ENCODE measurements around the gene SLC16A9.

The SLC16A9 gene

GRCh38 chr10:59601985-59602384, 107.7 kb downstream of the SLC16A9 start:
- no peak for TF ChIP-seq ESRRG (CRISPR knock-in tag; IDR thresholded peaks at IDR 0.05)
- no peak for TF ChIP-seq ZC3H10 (CRISPR knock-in tag; IDR thresholded peaks at IDR 0.05)
- TF ChIP-seq RARB (CRISPR knock-in tag; IDR thresholded peaks at IDR 0.05), result no peak
- no peak for TF ChIP-seq ARNTL (CRISPR knock-in tag; IDR thresholded peaks at IDR 0.05; ENCODE audit: borderline replicate concordance, low read depth)
- no peak for TF ChIP-seq ZNF8 (CRISPR knock-in tag; IDR thresholded peaks at IDR 0.05)
- no peak for TF ChIP-seq ZFP3 (CRISPR knock-in tag; IDR thresholded peaks at IDR 0.05)
- no peak for TF ChIP-seq CSDC2 (CRISPR knock-in tag; IDR thresholded peaks at IDR 0.05)
- no peak for TF ChIP-seq PATZ1 (CRISPR knock-in tag; IDR thresholded peaks at IDR 0.05; ENCODE audit: borderline replicate concordance)
- no peak for TF ChIP-seq TSHZ2 (CRISPR knock-in tag; IDR thresholded peaks at IDR 0.05)
- no peak for TF ChIP-seq TCF4 (CRISPR knock-in tag; IDR thresholded peaks at IDR 0.05; ENCODE audit: borderline replicate concordance)
- no peak for TF ChIP-seq POU6F1 (CRISPR knock-in tag; IDR thresholded peaks at IDR 0.05; ENCODE audit: borderline replicate concordance, low read depth)
- ATAC-seq, result no peak
